HG03378 (cell line): ENCODE results near the gene TMEM140.

Experiments used
- ATAC-seq: cut with Tn5 transposase; IDR thresholded peaks from one replicate; pipeline ENCODE4 v1.9.1; 2021; ENCODE audit warnings: mild to moderate bottlenecking, moderate library complexity; ENCODE audit not compliant: unreplicated experiment

TMEM140 gene

GRCh38 chr7:135158141-135158655, 10.3 kb downstream of the TMEM140 start:
- ATAC-seq = no peak

- ATAC-seq = no peak
Measured at GRCh38 chr7:135158874-135159273, 11.0 kb downstream of the TMEM140 start.

GRCh38 chr7:135159359-135160085, 11.7 kb downstream of the TMEM140 start:
- ATAC-seq = peak; percentile 3

- ATAC-seq = peak; percentile 51
Measured at GRCh38 chr7:135160098-135160857, 12.4 kb downstream of the TMEM140 start.

- ATAC-seq = no peak
Measured at GRCh38 chr7:135160858-135161653, 13.2 kb downstream of the TMEM140 start.

- ATAC-seq = no peak
Measured at GRCh38 chr7:135161669-135162068, 13.8 kb downstream of the TMEM140 start.

- ATAC-seq = no peak
Measured at GRCh38 chr7:135162382-135163001, 14.6 kb downstream of the TMEM140 start.

GRCh38 chr7:135164357-135165061, 16.6 kb downstream of the TMEM140 start:
- no peak for ATAC-seq

GRCh38 chr7:135165862-135166261, 18.0 kb downstream of the TMEM140 start:
- ATAC-seq = no peak

- ATAC-seq = no peak
Measured at GRCh38 chr7:135166338-135166990, 18.6 kb downstream of the TMEM140 start.

GRCh38 chr7:135167365-135167917, 19.6 kb downstream of the TMEM140 start:
- no peak for ATAC-seq

- ATAC-seq = no peak
Measured at GRCh38 chr7:135168001-135168400, 20.1 kb downstream of the TMEM140 start.

GRCh38 chr7:135168489-135169140, 20.7 kb downstream of the TMEM140 start:
- ATAC-seq = no peak

- ATAC-seq = peak; percentile 52
Measured at GRCh38 chr7:135169141-135169963, 21.5 kb downstream of the TMEM140 start.

GRCh38 chr7:135169964-135170273, 22.0 kb downstream of the TMEM140 start:
- peak; percentile 1 for ATAC-seq

- peak; percentile 54 for ATAC-seq
Measured at GRCh38 chr7:135170274-135170997, 22.6 kb downstream of the TMEM140 start, which contains the start of gene CYREN. Gene CYREN (minus strand): TSS chr7:135170707. CDS start chr7:135168922, 1,785 bp downstream.

GRCh38 chr7:135170998-135171481, 23.2 kb downstream of the TMEM140 start:
- ATAC-seq = peak; percentile 40
